HepG2 (cell line): ENCODE results near the gene TPM1. TPM values are rescaled to one million over a fixed set of nuclear protein-coding genes. Genes with fewer than 3 reads are reported as not detected.
A peak's percentile ranks its signal among the peaks of the same experiment; 100 is the strongest.

Experiments used
- ATF7 ChIP-seq, 2 experiments: fragments of 450-650 bp in 1 of 2; sonication (generic) in 1 of 2; formaldehyde crosslinking in 1 of 2; IDR thresholded peaks; 2 replicates each; pipeline versions ENCODE4 v1.4.0 to v1.6.1; 2016 to 2020; ENCODE audit warnings: antibody characterized with exemption in 1 of 2, mild to moderate bottlenecking in 1 of 2, missing genetic modification reagents in 1 of 2
- EHMT2 ChIP-seq: fragments of 200-600 bp; sonication (generic); IDR thresholded peaks from 2 replicates; pipeline ENCODE4 v1.7.0; 2017; ENCODE audit warnings: antibody characterized with exemption, low read depth, low read length, borderline replicate concordance
- FLYWCH1 ChIP-seq: sonication (generic); formaldehyde crosslinking; IDR thresholded peaks from 2 replicates; pipeline ENCODE4 v1.8.1; 2023; ENCODE audit warnings: mild to moderate bottlenecking, missing genetic modification reagents
- FOXA3 ChIP-seq: IDR thresholded peaks from 2 replicates; pipeline ENCODE4 v1.6.1; 2016; ENCODE audit warnings: missing genetic modification reagents, missing compliant biosample characterization
- HDAC1 ChIP-seq: sonication (generic); formaldehyde crosslinking; IDR thresholded peaks from 2 replicates; pipeline ENCODE4 v1.5.1; 2020; ENCODE audit warnings: mild to moderate bottlenecking, missing genetic modification reagents
- HES4 ChIP-seq: sonication (generic); formaldehyde crosslinking; IDR thresholded peaks from 2 replicates; pipeline ENCODE4 v1.9.0; 2021; ENCODE audit warnings: mild to moderate bottlenecking, missing genetic modification reagents, borderline replicate concordance
- HIVEP1 ChIP-seq: sonication (generic); formaldehyde crosslinking; IDR thresholded peaks from 2 replicates; pipeline ENCODE4 v1.4.0; 2020; ENCODE audit warnings: mild to moderate bottlenecking, missing genetic modification reagents
- KDM5A ChIP-seq: fragments of 200-600 bp; sonication (generic); IDR thresholded peaks from 2 replicates; pipeline ENCODE4 v1.7.0; 2018; ENCODE audit warnings: antibody characterized with exemption, mild to moderate bottlenecking, low read length, borderline replicate concordance
- KDM5B ChIP-seq: sonication (generic); formaldehyde crosslinking; IDR thresholded peaks from 2 replicates; pipeline ENCODE4 v1.4.0; 2020; ENCODE audit warnings: missing genetic modification reagents, mild to moderate bottlenecking, borderline replicate concordance
- KLF15 ChIP-seq: sonication (generic); formaldehyde crosslinking; IDR thresholded peaks from 2 replicates; pipeline ENCODE4 v1.8.1; 2023; ENCODE audit warnings: borderline replicate concordance, mild to moderate bottlenecking, inconsistent platforms, missing genetic modification reagents, mixed read lengths
- NFIB ChIP-seq: sonication (generic); formaldehyde crosslinking; IDR thresholded peaks from 2 replicates; pipeline ENCODE4 v1.9.0; 2021; ENCODE audit warnings: missing genetic modification reagents, mild to moderate bottlenecking, borderline replicate concordance
- RAD51 ChIP-seq: fragments of 450-650 bp; IDR thresholded peaks from 2 replicates; pipeline ENCODE4 v1.6.1; 2016; ENCODE audit warnings: borderline replicate concordance
- SRY ChIP-seq: sonication (generic); formaldehyde crosslinking; IDR thresholded peaks from 2 replicates; pipeline ENCODE4 v1.8.0; 2022; ENCODE audit warnings: mild to moderate bottlenecking, missing genetic modification reagents
- XBP1 ChIP-seq: sonication (generic); formaldehyde crosslinking; IDR thresholded peaks from 2 replicates; pipeline ENCODE4 v1.5.0; 2020; ENCODE audit warnings: missing genetic modification reagents
- ZFP1 ChIP-seq: IDR thresholded peaks from 2 replicates; pipeline ENCODE4 v1.6.1; 2016
- ZNF121 ChIP-seq: sonication (generic); formaldehyde crosslinking; IDR thresholded peaks from 2 replicates; pipeline ENCODE4 v1.5.0; 2020; ENCODE audit warnings: mild to moderate bottlenecking, missing genetic modification reagents
- ZNF234 ChIP-seq: sonication (generic); formaldehyde crosslinking; conservative IDR thresholded peaks from 2 replicates; pipeline ENCODE4 v1.5.1; 2020; ENCODE audit warnings: mild to moderate bottlenecking, missing genetic modification reagents
- polyA plus RNA-seq, 8 experiments: library from polyadenylated mRNA; depleted of rRNA in 3 of 8; stranded (reverse) in 7 of 8; unstranded in 1 of 8; fragments of >200 nt; fragmentation: Illumina TruSeq in 4 of 8; extraction: Trizol in 4 of 8; gene quantifications; 2 replicates each; pipeline versions ENCODE4 v1.2.1 to v1.2.3, GENCODE V29; 2011 to 2016; ENCODE audit warnings: low read depth in 4 of 8, missing spikeins in 1 of 8, mixed read lengths in 1 of 8; ENCODE audit not compliant: insufficient read depth in 1 of 8
- total RNA-seq, 5 experiments: library from RNA; depleted of rRNA; stranded (reverse); fragments of >200 nt; fragmentation: Illumina TruSeq; extraction: Trizol; gene quantifications; 2 replicates each; pipeline ENCODE4 v1.2.3, GENCODE V29; 2016; ENCODE audit warnings: low read depth in 1 of 5
- TF ChIP-seq, protein P1 (sequence below): sonication (generic); formaldehyde crosslinking; IDR thresholded peaks from 2 replicates; pipeline ENCODE4 v1.4.0; 2020; ENCODE audit warnings: mild to moderate bottlenecking, missing genetic modification reagents, borderline replicate concordance
- TF ChIP-seq, protein P2 (sequence below): sonication (generic); formaldehyde crosslinking; IDR thresholded peaks from 2 replicates; pipeline ENCODE4 v1.4.0; 2020; ENCODE audit warnings: mild to moderate bottlenecking, missing genetic modification reagents
- TF ChIP-seq, protein P3 (sequence below): sonication (generic); formaldehyde crosslinking; conservative IDR thresholded peaks from 2 replicates; pipeline ENCODE4 v1.4.0; 2020; ENCODE audit warnings: missing genetic modification reagents
- TF ChIP-seq, protein P4 (sequence below): sonication (generic); formaldehyde crosslinking; IDR thresholded peaks from 2 replicates; pipeline ENCODE4 v1.5.1; 2020; ENCODE audit warnings: mild to moderate bottlenecking, missing genetic modification reagents
- TF ChIP-seq, protein P5 (sequence below): sonication (generic); formaldehyde crosslinking; IDR thresholded peaks from 2 replicates; pipeline ENCODE4 v1.8.0; 2022; ENCODE audit warnings: mild to moderate bottlenecking, missing genetic modification reagents; ENCODE audit not compliant: insufficient replicate concordance

Gene TPM1
- total and polyA plus RNA-seq, 2 of the 13 experiments (the other 11 are each of a cell fraction or from before 2014, with no cell fraction given): 98.9 to 109 TPM

DNA sequence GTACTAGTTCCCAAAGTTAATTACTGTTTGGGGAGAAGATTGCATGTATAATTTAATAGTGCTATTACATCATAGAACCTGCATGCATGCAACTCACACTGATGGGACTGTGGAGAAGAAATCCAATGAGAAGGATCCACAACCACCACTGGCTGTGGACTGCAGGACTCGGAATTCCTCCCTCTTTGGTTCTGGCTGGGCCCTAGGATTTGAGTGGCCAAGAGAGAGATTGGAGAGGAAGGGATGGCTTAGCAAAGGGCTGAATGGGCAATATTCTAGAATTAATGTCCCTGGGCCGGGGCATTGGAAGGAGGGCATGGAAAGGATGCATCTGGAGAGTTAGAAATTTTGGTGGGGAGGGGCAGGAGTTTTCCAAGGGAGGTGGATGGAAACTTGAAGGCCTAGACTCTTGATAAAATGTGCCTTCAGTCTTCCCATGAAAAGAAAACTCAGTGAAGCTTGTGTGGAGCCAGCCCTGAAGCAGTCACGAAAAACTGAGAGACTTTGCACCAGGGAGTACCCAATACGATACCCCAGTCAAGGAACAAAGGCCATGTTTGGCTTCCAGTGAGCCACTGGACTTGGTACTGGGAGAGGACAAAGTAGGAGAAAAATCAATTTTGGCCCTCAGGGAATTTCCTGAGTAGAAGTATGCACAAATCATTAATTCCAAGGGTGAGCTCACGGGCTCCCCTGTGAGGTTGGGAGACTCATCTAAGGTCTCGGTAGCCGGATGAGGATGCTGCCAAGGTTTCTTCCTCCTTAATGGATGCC lies 31.4 kb upstream of the TPM1 start (continued):
- TF ChIP-seq ATF7 (IDR thresholded peaks at IDR 0.05): no peak
- no peak for TF ChIP-seq ATF7 (CRISPR knock-in tag; IDR thresholded peaks at IDR 0.05)
- peak; percentile 91 for TF ChIP-seq HDAC1 (CRISPR knock-in tag)
- TF ChIP-seq KLF15 (CRISPR knock-in tag): no peak
- TF ChIP-seq ZNF234 (CRISPR knock-in tag): no peak
- TF ChIP-seq ZNF121 (CRISPR knock-in tag): no peak
- no peak for TF ChIP-seq SRY (CRISPR knock-in tag)
- TF ChIP-seq, protein P1, sequence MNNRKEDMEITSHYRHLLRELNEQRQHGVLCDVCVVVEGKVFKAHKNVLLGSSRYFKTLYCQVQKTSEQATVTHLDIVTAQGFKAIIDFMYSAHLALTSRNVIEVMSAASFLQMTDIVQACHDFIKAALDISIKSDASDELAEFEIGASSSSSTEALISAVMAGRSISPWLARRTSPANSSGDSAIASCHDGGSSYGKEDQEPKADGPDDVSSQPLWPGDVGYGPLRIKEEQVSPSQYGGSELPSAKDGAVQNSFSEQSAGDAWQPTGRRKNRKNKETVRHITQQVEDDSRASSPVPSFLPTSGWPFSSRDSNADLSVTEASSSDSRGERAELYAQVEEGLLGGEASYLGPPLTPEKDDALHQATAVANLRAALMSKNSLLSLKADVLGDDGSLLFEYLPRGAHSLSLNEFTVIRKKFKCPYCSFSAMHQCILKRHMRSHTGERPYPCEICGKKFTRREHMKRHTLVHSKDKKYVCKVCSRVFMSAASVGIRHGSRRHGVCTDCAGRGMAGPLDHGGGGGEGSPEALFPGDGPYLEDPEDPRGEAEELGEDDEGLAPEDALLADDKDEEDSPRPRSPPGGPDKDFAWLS (CRISPR knock-in tag): no peak
- TF ChIP-seq KDM5B (CRISPR knock-in tag): no peak
- TF ChIP-seq EHMT2: peak; percentile 75; the same call in 1 of the 2 replicates
- no peak for TF ChIP-seq XBP1 (CRISPR knock-in tag)
- TF ChIP-seq HIVEP1 (CRISPR knock-in tag): no peak
- TF ChIP-seq, protein P2, sequence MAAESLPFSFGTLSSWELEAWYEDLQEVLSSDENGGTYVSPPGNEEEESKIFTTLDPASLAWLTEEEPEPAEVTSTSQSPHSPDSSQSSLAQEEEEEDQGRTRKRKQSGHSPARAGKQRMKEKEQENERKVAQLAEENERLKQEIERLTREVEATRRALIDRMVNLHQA (CRISPR knock-in tag): no peak
- no peak for TF ChIP-seq HES4
- TF ChIP-seq FLYWCH1 (CRISPR knock-in tag): no peak
- peak; percentile 66; the same call in 1 of the 2 replicates for TF ChIP-seq FOXA3 (CRISPR knock-in tag)
- TF ChIP-seq, protein P3, sequence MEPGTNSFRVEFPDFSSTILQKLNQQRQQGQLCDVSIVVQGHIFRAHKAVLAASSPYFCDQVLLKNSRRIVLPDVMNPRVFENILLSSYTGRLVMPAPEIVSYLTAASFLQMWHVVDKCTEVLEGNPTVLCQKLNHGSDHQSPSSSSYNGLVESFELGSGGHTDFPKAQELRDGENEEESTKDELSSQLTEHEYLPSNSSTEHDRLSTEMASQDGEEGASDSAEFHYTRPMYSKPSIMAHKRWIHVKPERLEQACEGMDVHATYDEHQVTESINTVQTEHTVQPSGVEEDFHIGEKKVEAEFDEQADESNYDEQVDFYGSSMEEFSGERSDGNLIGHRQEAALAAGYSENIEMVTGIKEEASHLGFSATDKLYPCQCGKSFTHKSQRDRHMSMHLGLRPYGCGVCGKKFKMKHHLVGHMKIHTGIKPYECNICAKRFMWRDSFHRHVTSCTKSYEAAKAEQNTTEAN (CRISPR knock-in tag): no peak
- TF ChIP-seq KDM5A: no peak
- no peak for TF ChIP-seq ZFP1
- TF ChIP-seq NFIB (CRISPR knock-in tag): no peak
- TF ChIP-seq, protein P4, sequence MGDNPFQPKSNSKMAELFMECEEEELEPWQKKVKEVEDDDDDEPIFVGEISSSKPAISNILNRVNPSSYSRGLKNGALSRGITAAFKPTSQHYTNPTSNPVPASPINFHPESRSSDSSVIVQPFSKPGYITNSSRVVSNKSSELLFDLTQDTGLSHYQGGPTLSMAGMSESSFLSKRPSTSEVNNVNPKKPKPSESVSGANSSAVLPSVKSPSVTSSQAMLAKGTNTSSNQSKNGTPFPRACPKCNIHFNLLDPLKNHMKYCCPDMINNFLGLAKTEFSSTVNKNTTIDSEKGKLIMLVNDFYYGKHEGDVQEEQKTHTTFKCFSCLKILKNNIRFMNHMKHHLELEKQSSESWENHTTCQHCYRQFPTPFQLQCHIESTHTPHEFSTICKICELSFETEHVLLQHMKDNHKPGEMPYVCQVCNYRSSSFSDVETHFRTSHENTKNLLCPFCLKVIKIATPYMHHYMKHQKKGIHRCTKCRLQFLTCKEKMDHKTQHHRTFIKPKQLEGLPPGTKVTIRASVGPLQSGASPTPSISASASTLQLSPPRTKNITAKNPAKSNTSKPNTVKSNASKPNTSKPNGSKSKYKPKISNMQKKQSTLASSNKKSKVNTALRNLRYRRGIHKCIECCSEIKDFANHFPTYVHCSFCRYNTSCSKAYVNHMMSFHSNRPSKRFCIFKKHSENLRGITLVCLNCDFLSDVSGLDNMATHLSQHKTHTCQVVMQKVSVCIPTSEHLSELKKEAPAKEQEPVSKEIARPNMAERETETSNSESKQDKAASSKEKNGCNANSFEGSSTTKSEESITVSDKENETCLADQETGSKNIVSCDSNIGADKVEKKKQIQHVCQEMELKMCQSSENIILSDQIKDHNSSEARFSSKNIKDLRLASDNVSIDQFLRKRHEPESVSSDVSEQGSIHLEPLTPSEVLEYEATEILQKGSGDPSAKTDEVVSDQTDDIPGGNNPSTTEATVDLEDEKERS: peak; percentile 69; the same call in 1 of the 2 replicates
- no peak for TF ChIP-seq RAD51
- TF ChIP-seq, protein P5, sequence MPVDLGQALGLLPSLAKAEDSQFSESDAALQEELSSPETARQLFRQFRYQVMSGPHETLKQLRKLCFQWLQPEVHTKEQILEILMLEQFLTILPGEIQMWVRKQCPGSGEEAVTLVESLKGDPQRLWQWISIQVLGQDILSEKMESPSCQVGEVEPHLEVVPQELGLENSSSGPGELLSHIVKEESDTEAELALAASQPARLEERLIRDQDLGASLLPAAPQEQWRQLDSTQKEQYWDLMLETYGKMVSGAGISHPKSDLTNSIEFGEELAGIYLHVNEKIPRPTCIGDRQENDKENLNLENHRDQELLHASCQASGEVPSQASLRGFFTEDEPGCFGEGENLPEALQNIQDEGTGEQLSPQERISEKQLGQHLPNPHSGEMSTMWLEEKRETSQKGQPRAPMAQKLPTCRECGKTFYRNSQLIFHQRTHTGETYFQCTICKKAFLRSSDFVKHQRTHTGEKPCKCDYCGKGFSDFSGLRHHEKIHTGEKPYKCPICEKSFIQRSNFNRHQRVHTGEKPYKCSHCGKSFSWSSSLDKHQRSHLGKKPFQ (CRISPR knock-in tag): no peak
